Subcutaneous adipose tissue (tissue), 4 donors: ENCODE data around the gene CGB8. TPM values are rescaled to one million over a fixed set of nuclear protein-coding genes. Genes with fewer than 3 reads are reported as not detected.
"Not testable (repeated sequence)": the region's sequence is repeated elsewhere in the genome, so short reads cannot be mapped to it uniquely, and the experiment has no call there.

ENCODE experiments used
- total RNA-seq, 4 donors: library from RNA; depleted of rRNA; stranded (reverse); fragments of >200 nt; gene quantifications; one replicate each; pipeline ENCODE4 v1.1.0, GENCODE V29; 2016
- TF ChIP-seq, protein P1 (sequence below): fragments of 450-650 bp; IDR thresholded peaks from one replicate; pipeline ENCODE4 v1.5.1; 2016; ENCODE audit warnings: low read depth, mild to moderate bottlenecking, control low read depth, antibody characterized with exemption, moderate library complexity

Gene CGB8
- total RNA-seq, 4 donors from 2014 or later = not detected

DNA sequence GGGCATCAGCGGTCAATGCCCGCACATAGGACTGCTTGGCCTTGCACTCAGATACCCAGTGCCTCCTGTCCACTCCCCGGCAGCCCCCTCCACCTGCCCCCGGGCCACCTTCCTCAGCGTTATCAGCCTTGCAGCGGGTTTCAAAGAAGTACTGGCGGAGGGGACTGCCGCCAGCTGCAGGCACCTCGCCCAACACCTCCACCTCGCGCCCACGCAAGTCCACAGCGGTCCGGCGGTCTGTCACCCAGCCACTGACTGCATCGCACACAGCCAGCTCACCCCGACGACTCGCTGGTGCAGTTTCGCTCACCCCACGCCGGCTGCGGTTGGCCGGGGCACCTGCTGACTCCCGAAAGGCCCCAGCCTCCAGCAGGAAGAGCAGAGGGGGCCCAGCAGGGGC lies 12.5 kb upstream of the CGB8 start:
- TF ChIP-seq, protein P1, sequence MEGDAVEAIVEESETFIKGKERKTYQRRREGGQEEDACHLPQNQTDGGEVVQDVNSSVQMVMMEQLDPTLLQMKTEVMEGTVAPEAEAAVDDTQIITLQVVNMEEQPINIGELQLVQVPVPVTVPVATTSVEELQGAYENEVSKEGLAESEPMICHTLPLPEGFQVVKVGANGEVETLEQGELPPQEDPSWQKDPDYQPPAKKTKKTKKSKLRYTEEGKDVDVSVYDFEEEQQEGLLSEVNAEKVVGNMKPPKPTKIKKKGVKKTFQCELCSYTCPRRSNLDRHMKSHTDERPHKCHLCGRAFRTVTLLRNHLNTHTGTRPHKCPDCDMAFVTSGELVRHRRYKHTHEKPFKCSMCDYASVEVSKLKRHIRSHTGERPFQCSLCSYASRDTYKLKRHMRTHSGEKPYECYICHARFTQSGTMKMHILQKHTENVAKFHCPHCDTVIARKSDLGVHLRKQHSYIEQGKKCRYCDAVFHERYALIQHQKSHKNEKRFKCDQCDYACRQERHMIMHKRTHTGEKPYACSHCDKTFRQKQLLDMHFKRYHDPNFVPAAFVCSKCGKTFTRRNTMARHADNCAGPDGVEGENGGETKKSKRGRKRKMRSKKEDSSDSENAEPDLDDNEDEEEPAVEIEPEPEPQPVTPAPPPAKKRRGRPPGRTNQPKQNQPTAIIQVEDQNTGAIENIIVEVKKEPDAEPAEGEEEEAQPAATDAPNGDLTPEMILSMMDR = no peak

DNA sequence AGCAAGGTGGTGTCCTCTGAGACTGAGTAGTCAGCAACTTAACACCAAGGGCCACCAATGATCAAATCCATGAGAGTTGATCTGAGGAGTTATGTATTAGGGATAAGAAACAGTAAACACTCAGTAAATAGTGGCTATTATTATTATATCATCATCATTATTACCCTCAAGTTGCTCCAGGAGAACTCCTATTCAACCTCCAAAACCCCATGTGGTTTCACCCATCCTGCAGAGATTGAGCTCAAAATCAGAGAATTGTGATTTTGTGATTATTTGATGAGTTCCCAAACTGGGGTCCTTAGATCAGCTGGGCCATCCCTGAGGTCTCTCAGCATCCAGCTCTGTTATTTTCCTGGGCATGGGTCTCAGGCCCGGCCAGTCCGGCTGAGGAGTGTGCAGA lies 12.1 kb upstream of the CGB8 start:
- TF ChIP-seq, protein P1 = no peak

DNA sequence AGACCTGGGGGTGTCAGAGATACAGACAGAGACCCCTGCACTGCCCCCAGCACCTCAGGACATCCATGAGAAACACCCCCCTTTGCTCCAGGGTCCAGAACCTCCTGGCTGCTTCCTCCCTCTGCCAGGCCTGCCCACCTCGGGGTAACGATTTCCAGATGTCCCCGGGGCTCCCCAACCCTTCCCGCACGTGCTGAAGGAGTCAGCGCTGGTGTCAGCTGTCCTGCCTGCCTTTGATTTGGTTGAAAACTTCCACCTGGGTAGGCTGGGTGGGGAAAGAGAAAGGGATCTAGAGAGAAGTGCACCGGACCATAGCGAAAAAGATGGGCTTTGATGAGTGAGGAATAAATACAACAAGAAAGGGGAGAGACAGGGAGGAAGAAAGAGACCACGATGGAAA lies 10.1 kb upstream of the CGB8 start:
- TF ChIP-seq, protein P1 = no peak

DNA sequence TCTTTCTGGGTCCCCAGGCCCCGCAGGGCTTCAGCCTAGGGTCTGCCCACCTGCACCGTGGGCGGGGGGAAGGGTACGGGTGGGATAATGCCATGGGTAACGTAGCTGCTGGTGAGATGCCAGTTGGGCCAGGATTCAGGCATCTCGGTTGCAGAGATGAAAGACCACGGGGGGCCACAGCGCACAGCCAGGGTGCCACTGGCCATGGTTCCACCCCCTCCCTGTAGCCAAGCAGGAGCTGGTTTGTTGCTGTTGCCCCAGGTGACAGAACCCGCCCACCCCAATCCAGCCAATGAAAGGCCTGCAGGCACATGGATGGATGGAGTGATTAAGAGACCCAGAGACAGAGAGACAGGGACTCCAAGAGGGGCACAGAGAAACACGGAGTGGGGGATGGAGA lies 9.7 kb upstream of the CGB8 start:
- TF ChIP-seq, protein P1 = no peak

DNA sequence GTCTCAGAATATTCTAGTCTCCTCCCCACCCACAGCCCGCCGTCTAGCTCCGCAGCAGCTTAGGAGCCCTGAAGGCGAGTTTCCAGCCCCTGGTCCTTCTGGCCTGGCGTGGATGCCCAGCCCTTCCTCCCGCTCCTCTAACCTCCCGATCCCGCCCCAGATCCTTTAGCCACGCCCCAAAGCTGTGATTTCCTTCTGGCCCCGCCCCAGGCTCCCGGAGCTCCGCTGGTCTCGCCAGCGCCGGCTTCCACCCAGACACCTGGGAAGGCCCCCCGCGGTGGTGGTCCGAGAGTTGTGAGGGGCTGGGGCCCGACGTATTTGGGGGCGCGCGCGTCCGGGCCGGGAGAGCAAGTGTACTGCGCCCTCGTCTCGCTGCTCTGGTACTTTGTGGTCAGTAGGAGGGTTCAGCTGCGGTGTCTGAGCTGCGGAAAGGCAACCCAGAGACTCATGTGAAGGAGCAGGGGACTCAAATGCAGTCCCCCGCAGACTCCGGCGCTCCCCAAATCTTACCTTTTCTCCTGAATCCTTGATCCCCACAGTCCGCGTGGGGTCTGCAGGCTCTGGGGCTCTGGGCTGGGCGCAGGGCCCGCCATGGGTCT lies 8.8 kb upstream of the CGB8 start, which contains the start of gene CGB7:
TSS of gene CGB7 (minus strand) at position 114 of the 599 bp plus-strand sequence. CDS start 2,374 bp downstream, outside the sequence.
- TF ChIP-seq, protein P1 = no peak

DNA sequence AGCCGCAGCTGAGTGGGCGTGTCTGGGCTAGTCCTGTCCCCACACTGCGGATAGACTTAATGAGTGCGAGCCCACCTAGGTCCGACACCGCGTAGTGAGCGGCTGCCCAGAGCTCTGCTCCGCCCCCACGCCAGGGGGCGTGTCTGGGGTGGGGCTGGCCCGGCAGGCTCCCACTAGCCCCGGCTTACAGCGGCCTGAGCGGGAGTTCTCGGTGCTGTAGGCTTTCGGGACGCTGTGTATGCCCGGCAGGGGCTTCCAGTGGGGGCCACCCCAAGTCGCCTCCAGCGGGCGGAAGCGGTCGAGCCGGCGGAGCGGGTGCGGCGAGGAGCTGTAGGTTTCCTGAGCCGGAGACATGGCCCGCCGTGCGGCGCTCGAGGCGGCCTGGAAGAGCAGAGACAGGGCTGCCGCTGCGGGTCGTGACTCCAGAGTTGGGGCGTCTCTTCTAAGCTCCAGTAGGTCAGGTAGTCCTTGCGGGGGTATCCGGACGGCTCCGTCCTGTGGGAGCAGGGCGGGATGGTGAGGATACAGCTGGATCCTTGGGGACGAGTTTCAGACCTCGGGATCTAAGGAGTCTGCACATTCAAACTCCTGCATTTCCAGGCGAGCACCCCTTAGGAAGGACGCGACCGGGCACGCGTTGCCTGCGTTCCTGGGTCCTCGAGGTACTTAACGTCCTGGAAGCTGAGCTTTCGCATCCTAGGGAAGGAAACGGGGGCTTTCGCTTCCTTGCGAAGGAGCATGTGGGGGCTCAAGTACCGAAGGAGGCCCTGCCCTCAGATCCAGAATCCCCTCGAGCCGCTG lies 7.4 kb upstream of the CGB8 start:
- TF ChIP-seq, protein P1 = no peak

DNA sequence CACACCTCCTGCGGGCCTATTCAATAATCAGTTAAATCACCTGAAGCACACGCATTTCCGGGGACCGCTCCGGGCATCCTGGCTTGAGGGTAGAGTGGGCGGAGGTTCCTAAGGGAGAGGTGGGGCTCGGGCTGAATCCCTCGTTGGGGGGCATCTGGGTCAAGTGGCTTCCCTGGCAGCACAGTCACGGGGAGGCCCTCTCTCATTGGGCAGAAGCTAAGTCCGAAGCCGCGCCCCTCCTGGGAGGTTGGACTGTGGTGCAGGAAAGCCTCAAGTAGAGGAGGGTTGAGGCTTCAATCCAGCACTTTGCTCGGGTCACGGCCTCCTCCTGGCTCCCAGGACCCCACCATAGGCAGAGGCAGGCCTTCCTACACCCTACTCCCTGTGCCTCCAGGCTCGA lies 5.4 kb downstream of the CGB8 start, which contains the start of gene CGB5:
TSS of gene CGB5 (plus strand) at position 301 of the 400 bp plus-strand sequence. CDS start 362 bp downstream, outside the sequence.
- TF ChIP-seq, protein P1 = not testable (repeated sequence)
